Thyroid gland (tissue), 4 donors: ENCODE measurements around the gene TBC1D8.

ENCODE experiments used
- POLR2A ChIP-seq, 2 donors: fragments of 450-650 bp; IDR thresholded peaks; one replicate each; pipeline ENCODE4 v1.6.1; 2017; ENCODE audit warnings: antibody characterized with exemption in 2 of 2, mild to moderate bottlenecking in 2 of 2, moderate library complexity in 1 of 2
- TF ChIP-seq, protein P1 (sequence below), 6 experiments: fragments of 200-600 bp in 3 of 6; fragments of 450-650 bp in 3 of 6; sonication (generic) in 3 of 6; IDR thresholded peaks; one replicate each; pipeline ENCODE4 v1.5.1; 2016 to 2019; ENCODE audit warnings: antibody characterized with exemption in 6 of 6, mild to moderate bottlenecking in 2 of 6, inconsistent platforms in 1 of 6, moderate library complexity in 1 of 6

DNA sequence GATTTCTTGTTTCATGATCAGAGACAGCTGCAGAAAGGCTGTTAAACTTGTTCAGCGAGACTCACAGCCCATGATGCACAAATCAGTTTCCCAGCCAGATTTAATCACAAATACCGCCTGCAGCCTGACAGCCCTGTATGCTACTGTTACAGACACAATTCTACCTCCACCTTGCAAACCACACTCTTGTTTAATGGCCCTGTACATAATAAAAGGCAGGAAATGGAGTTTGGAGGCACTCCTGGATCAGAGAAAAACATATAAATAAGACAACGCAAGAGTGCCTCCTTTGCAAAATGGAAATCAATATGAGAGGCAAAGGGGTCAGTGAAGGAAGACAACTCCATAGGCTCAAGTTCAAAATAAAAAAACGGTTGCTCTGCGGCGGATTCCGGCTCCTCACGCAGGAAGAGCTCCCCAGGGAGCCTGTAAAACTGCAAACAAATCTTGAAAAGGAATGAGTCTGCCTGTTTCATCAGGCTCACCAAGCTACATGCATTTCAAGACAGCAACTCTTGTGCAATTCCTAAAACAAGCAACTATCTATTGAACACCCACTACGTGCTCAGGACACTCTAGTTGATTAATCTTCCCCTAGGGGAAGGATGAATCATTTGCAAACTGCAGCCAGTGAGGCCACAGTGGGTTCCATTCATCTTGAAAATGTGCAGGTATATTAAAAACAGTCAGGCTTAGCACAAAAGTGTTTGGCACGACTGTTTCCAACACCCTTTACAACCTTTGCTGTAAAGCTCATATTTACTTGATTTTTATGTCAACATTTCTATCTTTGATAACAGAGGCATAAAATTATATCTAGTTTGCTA is 37.5 kb downstream of the TBC1D8 start:
- TF ChIP-seq, protein P1, sequence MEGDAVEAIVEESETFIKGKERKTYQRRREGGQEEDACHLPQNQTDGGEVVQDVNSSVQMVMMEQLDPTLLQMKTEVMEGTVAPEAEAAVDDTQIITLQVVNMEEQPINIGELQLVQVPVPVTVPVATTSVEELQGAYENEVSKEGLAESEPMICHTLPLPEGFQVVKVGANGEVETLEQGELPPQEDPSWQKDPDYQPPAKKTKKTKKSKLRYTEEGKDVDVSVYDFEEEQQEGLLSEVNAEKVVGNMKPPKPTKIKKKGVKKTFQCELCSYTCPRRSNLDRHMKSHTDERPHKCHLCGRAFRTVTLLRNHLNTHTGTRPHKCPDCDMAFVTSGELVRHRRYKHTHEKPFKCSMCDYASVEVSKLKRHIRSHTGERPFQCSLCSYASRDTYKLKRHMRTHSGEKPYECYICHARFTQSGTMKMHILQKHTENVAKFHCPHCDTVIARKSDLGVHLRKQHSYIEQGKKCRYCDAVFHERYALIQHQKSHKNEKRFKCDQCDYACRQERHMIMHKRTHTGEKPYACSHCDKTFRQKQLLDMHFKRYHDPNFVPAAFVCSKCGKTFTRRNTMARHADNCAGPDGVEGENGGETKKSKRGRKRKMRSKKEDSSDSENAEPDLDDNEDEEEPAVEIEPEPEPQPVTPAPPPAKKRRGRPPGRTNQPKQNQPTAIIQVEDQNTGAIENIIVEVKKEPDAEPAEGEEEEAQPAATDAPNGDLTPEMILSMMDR (IDR thresholded peaks at IDR 0.05) = no peak
- TF ChIP-seq POLR2A (IDR thresholded peaks at IDR 0.05) = no peak
